ENCODE results near the gene CLDN16. TPM values are rescaled to one million over a fixed set of nuclear protein-coding genes. Genes with fewer than 3 reads are reported as not detected.

The CLDN16 gene
- total and polyA plus RNA-seq, 9 donors: 0.08 to 0.56 (median 0.09) TPM; not detected in 1

GRCh38 chr3:190359813-190360212, 28.1 kb upstream of the CLDN16 start:
- no peaks in the 10 kb centered on the region for H3K36me3 ChIP-seq (ENCODE audit: control insufficient read depth, insufficient read depth, low read length)
- no peaks in the 10 kb centered on the region for H3K4me1 ChIP-seq (ENCODE audit: control insufficient read depth, insufficient read depth, low read length)
- H3K27ac ChIP-seq (ENCODE audit: low read length): no peak overlapping the region
- no peak overlapping the region for H3K4me3 ChIP-seq (ENCODE audit: low read length)
- H3K9me3 ChIP-seq (replicated peaks; ENCODE audit: control insufficient read depth, low read depth, low read length): no peaks in the 10 kb centered on the region
- DNase-seq: no peak
- 78% methylated on average over 2 of the region's 2 CpGs for WGBS (ENCODE audit: insufficient coverage)
- no peaks in the 10 kb centered on the region for H3K27me3 ChIP-seq (ENCODE audit: control insufficient read depth, insufficient read depth, low read length)

GRCh38 chr3:190360228-190360627, 27.7 kb upstream of the CLDN16 start:
- no peaks in the 10 kb centered on the region for H3K4me1 ChIP-seq (ENCODE audit: control insufficient read depth, insufficient read depth, low read length)
- no peaks in the 10 kb centered on the region for H3K27me3 ChIP-seq (ENCODE audit: control insufficient read depth, insufficient read depth, low read length)
- no CpG with 5 or more reads among the region's 2 CpGs for WGBS (ENCODE audit: insufficient coverage)
- DNase-seq: no peak
- H3K4me3 ChIP-seq (ENCODE audit: low read length): no peak overlapping the region
- no peak overlapping the region for H3K27ac ChIP-seq (ENCODE audit: low read length)
- no peaks in the 10 kb centered on the region for H3K36me3 ChIP-seq (ENCODE audit: control insufficient read depth, insufficient read depth, low read length)
- H3K9me3 ChIP-seq (replicated peaks; ENCODE audit: control insufficient read depth, low read depth, low read length): no peaks in the 10 kb centered on the region

DNA sequence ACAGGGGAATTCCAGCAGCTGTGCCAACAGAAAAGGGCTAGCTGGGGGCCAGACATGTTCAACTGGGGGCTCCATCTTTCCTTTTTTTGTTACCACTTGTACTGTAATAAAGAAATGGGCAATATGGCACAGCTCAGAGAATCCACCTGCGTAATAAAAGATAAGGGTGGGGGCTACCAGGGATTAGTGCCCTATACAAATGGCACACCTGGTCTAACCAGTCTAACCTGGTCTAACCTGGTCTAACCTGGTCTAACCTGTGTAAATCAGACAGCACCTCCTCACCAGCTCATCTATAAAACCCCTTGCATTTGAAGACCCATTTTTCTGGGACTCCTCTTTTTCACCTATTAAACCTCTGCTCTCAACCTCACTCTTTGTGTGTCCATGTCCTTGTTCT, 26.2 kb upstream of the CLDN16 start:
- H3K4me1 ChIP-seq (ENCODE audit: control insufficient read depth, insufficient read depth, low read length): no peaks in the 10 kb centered on the region

GRCh38 chr3:190362258-190362657, 25.7 kb upstream of the CLDN16 start:
- H3K9me3 ChIP-seq (replicated peaks; ENCODE audit: control insufficient read depth, low read depth, low read length): no peaks in the 10 kb centered on the region
- WGBS (ENCODE audit: insufficient coverage): 76% methylated on average over 3 of the region's 9 CpGs

More for the DNA sequence above, 26.2 kb upstream of the CLDN16 start:
- Histone ChIP-seq H3K36me3 (ENCODE audit: control insufficient read depth, insufficient read depth, low read length) (no peaks in the 10 kb centered on the region), H3K4me3 (ENCODE audit: low read length) (no peak overlapping the region), H3K9me3 (replicated peaks; ENCODE audit: control insufficient read depth, low read depth, low read length) (no peaks in the 10 kb centered on the region), H3K27me3 (ENCODE audit: control insufficient read depth, insufficient read depth, low read length) (no peaks in the 10 kb centered on the region), H3K27ac (ENCODE audit: low read length) (no peak overlapping the region)
- DNase-seq: no peak
- WGBS (ENCODE audit: insufficient coverage): 100% methylated on average over 1 of the region's 1 CpG

DNA sequence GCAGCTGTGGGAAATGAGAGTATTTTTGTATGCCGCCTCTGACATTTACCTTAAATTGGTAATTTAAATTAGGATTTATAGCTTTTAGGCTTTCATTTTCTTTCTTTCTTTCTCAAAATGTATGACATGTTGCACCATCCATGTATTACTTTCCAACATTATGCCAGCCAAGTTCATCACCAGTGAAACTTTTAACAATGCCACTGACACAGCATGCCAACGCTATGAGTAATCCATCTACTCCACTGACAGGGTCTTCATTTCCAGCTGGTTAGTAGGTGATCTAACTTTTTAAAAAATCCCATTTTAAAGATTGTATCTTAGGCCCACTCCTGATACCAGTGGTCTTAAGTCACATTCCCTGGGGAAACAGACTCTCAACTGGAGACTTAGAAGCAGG, 21.8 kb upstream of the CLDN16 start:
- no peaks in the 10 kb centered on the region for H3K4me1 ChIP-seq (ENCODE audit: control insufficient read depth, insufficient read depth, low read length)
- WGBS (ENCODE audit: insufficient coverage): no CpG with 5 or more reads among the region's 2 CpGs
- no peaks in the 10 kb centered on the region for H3K27me3 ChIP-seq (ENCODE audit: control insufficient read depth, insufficient read depth, low read length)
- no peaks in the 10 kb centered on the region for H3K9me3 ChIP-seq (replicated peaks; ENCODE audit: control insufficient read depth, low read depth, low read length)
- no peak overlapping the region for H3K4me3 ChIP-seq (ENCODE audit: low read length)
- DNase-seq: no peak
- H3K36me3 ChIP-seq (ENCODE audit: control insufficient read depth, insufficient read depth, low read length): no peaks in the 10 kb centered on the region
- no peak overlapping the region for H3K27ac ChIP-seq (ENCODE audit: low read length)

More at GRCh38 chr3:190362258-190362657, 25.7 kb upstream of the CLDN16 start:
- no peaks in the 10 kb centered on the region for H3K36me3 ChIP-seq (ENCODE audit: control insufficient read depth, insufficient read depth, low read length)
- no peaks in the 10 kb centered on the region for H3K4me1 ChIP-seq (ENCODE audit: control insufficient read depth, insufficient read depth, low read length)
- H3K4me3 ChIP-seq (ENCODE audit: low read length): no peak overlapping the region
- no peak overlapping the region for H3K27ac ChIP-seq (ENCODE audit: low read length)
- no peak for DNase-seq
- H3K27me3 ChIP-seq (ENCODE audit: control insufficient read depth, insufficient read depth, low read length): no peaks in the 10 kb centered on the region

- Histone ChIP-seq H3K9me3 (replicated peaks; ENCODE audit: control insufficient read depth, low read depth, low read length) (no peaks in the 10 kb centered on the region), H3K27ac (ENCODE audit: low read length) (no peak overlapping the region), H3K4me1 (ENCODE audit: control insufficient read depth, insufficient read depth, low read length) (no peaks in the 10 kb centered on the region), H3K36me3 (ENCODE audit: control insufficient read depth, insufficient read depth, low read length) (no peaks in the 10 kb centered on the region), H3K27me3 (ENCODE audit: control insufficient read depth, insufficient read depth, low read length) (no peaks in the 10 kb centered on the region), H3K4me3 (ENCODE audit: low read length) (no peak overlapping the region)
- DNase-seq: no peak
These were observed 19.1 kb upstream of the CLDN16 start for GRCh38 chr3:190368881-190369280.

DNA sequence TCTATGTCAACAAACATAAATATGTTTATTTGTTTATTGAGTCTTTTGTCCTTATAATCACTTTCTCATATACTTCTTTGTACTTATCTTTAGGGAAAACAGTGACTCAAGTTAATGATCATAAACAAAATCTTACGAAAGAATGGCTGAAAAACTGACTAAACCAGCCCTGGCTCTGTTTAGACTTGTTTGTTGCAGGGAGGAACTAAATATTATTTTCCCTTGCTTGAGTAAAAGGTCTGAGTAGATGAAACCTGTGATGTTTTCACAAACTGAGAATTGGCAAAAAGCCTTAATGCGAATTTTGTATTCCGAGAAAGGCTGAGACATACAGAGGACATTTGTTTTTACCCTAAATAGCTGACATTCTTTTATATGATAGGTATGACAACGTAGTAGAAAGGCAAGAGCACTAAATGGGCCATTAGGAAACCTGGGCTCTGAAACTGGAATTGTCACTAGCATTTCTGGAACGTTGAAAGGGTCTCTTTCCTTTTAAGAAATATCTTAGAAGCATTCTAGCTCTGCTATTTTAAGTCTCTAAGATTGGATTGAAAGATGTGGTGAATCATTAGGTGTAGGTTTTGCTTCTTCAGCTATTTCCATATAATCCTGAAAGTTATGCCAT, 18.2 kb upstream of the CLDN16 start:
- H3K27ac ChIP-seq (ENCODE audit: low read length): no peak overlapping the region
- no peak for DNase-seq

DNA sequence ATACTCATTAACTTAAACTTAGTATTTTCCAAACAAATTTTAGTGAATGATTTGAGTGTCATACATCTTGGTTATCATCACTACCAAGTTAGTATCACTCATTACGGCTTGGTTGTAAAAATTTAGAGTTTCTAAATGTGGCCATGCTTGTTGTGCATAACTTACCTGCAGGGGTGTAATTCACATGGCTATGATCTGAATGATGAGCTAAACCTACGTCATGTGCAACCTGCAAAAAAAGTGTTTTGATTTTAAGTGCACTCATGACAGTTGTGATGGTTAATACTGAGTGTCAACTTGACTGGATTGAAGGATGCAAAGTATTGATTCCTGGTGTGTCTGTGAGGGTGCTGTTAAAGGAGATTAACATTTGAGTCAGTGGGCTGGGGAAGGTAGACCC, 17.6 kb upstream of the CLDN16 start:
- no peak for DNase-seq
- WGBS (ENCODE audit: insufficient coverage): 100% methylated on average over 1 of the region's 2 CpGs
- Histone ChIP-seq H3K27ac (ENCODE audit: low read length) (no peak overlapping the region), H3K27me3 (ENCODE audit: control insufficient read depth, insufficient read depth, low read length) (no peaks in the 10 kb centered on the region), H3K4me1 (ENCODE audit: control insufficient read depth, insufficient read depth, low read length) (no peaks in the 10 kb centered on the region), H3K9me3 (replicated peaks; ENCODE audit: control insufficient read depth, low read depth, low read length) (no peaks in the 10 kb centered on the region), H3K4me3 (ENCODE audit: low read length) (no peak overlapping the region), H3K36me3 (ENCODE audit: control insufficient read depth, insufficient read depth, low read length) (no peaks in the 10 kb centered on the region)

More for the DNA sequence above, 18.2 kb upstream of the CLDN16 start:
- Histone ChIP-seq H3K9me3 (replicated peaks; ENCODE audit: control insufficient read depth, low read depth, low read length) (no peaks in the 10 kb centered on the region), H3K36me3 (ENCODE audit: control insufficient read depth, insufficient read depth, low read length) (no peaks in the 10 kb centered on the region), H3K27me3 (ENCODE audit: control insufficient read depth, insufficient read depth, low read length) (no peaks in the 10 kb centered on the region), H3K4me3 (ENCODE audit: low read length) (no peak overlapping the region), H3K4me1 (ENCODE audit: control insufficient read depth, insufficient read depth, low read length) (no peaks in the 10 kb centered on the region)
- 0% methylated on average over 1 of the region's 5 CpGs for WGBS (ENCODE audit: insufficient coverage)

- no peaks in the 10 kb centered on the region for H3K36me3 ChIP-seq (ENCODE audit: control insufficient read depth, insufficient read depth, low read length)
- WGBS (ENCODE audit: insufficient coverage): no CpG with 5 or more reads among the region's 2 CpGs
- no peaks in the 10 kb centered on the region for H3K4me1 ChIP-seq (ENCODE audit: control insufficient read depth, insufficient read depth, low read length)
- H3K27me3 ChIP-seq (ENCODE audit: control insufficient read depth, insufficient read depth, low read length): no peaks in the 10 kb centered on the region
- H3K9me3 ChIP-seq (replicated peaks; ENCODE audit: control insufficient read depth, low read depth, low read length): no peaks in the 10 kb centered on the region
- DNase-seq: no peak
- no peak overlapping the region for H3K4me3 ChIP-seq (ENCODE audit: low read length)
- H3K27ac ChIP-seq (ENCODE audit: low read length): no peak overlapping the region
These were observed 16.8 kb upstream of the CLDN16 start for GRCh38 chr3:190371152-190371551.

DNA sequence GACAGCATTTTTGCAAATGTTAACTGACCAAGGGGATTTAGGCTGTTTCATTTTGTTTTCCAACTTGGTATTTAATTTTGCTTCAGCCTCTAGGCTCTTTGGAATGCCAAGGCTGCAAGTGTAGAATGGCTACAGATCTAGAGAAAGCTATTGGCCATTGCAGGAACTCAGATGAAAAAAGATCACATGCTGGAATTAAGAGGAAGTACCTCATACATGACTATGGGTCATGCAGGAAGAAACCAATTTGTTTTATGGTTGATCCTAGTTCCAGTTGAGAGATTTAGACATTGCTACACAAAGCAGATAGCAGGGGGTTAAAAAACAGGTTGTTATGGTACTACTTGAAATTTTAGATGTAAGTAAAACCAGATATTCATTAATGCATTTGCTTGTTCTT, 12.7 kb upstream of the CLDN16 start:
- no peak for DNase-seq
- no peaks in the 10 kb centered on the region for H3K36me3 ChIP-seq (ENCODE audit: control insufficient read depth, insufficient read depth, low read length)
- no peak overlapping the region for H3K27ac ChIP-seq (ENCODE audit: low read length)
- no peak overlapping the region for H3K4me3 ChIP-seq (ENCODE audit: low read length)
- H3K27me3 ChIP-seq (ENCODE audit: control insufficient read depth, insufficient read depth, low read length): no peaks in the 10 kb centered on the region
- H3K9me3 ChIP-seq (replicated peaks; ENCODE audit: control insufficient read depth, low read depth, low read length): no peaks in the 10 kb centered on the region
- no peaks in the 10 kb centered on the region for H3K4me1 ChIP-seq (ENCODE audit: control insufficient read depth, insufficient read depth, low read length)

DNA sequence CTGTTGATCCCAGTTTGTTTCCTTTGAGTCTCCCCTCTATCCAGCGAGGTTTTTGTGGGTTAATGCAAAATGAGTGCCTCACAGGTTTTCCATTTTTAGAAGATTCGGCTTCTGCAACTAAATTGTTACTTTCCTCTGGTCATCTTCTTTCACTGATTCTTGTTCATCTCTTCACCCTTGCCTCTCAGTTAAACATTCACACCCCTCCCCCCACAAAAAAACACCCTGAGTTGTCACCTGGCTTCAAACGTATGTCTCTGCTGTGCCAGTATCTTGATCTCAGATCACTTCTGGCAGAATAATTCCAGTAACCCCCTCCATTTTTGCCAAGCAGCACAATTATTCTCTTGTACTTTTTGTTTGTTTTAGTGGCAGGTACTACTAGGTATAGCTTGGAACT, 12.3 kb upstream of the CLDN16 start:
- H3K9me3 ChIP-seq (replicated peaks; ENCODE audit: control insufficient read depth, low read depth, low read length): no peaks in the 10 kb centered on the region
- no peaks in the 10 kb centered on the region for H3K27me3 ChIP-seq (ENCODE audit: control insufficient read depth, insufficient read depth, low read length)
- no peak overlapping the region for H3K27ac ChIP-seq (ENCODE audit: low read length)
- 66% methylated on average over 3 of the region's 3 CpGs for WGBS (ENCODE audit: insufficient coverage)
- DNase-seq: no peak
- no peaks in the 10 kb centered on the region for H3K36me3 ChIP-seq (ENCODE audit: control insufficient read depth, insufficient read depth, low read length)
- H3K4me1 ChIP-seq (ENCODE audit: control insufficient read depth, insufficient read depth, low read length): no peaks in the 10 kb centered on the region
- H3K4me3 ChIP-seq (ENCODE audit: low read length): no peak overlapping the region

All from muscle of leg (tissue), 11 donors.